Measurements from ENCODE around the gene LRRC4B. TPM values are rescaled to one million over a fixed set of nuclear protein-coding genes. Genes with fewer than 3 reads are reported as not detected.

The LRRC4B gene
- total RNA-seq, 1 donor from 2014 or later: 3.9 TPM

DNA sequence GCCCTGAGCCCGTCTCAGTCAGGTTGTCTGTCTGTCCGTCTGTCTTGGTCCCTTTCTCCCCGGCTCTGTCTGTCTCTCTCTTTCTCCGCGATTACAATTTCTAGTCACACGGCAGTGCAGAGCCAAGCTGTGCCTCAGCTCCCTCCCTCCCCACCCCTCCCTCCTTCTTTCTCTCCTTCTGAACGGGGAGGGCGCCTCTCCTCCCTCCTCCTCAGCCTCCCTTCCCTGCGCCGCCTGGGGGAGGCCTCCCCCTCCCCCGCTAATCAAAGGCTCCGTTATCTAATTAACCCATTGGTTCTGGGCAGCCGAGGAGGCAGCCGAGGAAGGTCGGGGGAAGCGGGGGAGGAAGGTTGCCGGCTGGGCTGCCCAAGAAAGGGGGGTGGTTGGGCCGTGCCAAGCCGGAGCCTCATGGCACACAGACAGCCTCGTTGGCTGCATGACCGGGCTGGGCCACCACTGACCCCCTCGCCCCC is 16.5 kb downstream of the LRRC4B start:
- no peak for ATAC-seq
- DNase-seq: no peak
- Histone ChIP-seq H3K9me3 (no peaks in the 10 kb centered on the region), H3K4me1 (peaks cover 4% of the 10 kb centered on the region), H3K27me3 (ENCODE audit: low read depth) (peaks cover 52% of the 10 kb centered on the region), H3K27ac (no peak overlapping the region), H3K36me3 (no peaks in the 10 kb centered on the region), H3K4me3 (no peak overlapping the region)
- TF ChIP-seq, protein P1, sequence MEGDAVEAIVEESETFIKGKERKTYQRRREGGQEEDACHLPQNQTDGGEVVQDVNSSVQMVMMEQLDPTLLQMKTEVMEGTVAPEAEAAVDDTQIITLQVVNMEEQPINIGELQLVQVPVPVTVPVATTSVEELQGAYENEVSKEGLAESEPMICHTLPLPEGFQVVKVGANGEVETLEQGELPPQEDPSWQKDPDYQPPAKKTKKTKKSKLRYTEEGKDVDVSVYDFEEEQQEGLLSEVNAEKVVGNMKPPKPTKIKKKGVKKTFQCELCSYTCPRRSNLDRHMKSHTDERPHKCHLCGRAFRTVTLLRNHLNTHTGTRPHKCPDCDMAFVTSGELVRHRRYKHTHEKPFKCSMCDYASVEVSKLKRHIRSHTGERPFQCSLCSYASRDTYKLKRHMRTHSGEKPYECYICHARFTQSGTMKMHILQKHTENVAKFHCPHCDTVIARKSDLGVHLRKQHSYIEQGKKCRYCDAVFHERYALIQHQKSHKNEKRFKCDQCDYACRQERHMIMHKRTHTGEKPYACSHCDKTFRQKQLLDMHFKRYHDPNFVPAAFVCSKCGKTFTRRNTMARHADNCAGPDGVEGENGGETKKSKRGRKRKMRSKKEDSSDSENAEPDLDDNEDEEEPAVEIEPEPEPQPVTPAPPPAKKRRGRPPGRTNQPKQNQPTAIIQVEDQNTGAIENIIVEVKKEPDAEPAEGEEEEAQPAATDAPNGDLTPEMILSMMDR (IDR thresholded peaks at IDR 0.05): no peak
- intact Hi-C loops (cut with DNase I): no loop called here

DNA sequence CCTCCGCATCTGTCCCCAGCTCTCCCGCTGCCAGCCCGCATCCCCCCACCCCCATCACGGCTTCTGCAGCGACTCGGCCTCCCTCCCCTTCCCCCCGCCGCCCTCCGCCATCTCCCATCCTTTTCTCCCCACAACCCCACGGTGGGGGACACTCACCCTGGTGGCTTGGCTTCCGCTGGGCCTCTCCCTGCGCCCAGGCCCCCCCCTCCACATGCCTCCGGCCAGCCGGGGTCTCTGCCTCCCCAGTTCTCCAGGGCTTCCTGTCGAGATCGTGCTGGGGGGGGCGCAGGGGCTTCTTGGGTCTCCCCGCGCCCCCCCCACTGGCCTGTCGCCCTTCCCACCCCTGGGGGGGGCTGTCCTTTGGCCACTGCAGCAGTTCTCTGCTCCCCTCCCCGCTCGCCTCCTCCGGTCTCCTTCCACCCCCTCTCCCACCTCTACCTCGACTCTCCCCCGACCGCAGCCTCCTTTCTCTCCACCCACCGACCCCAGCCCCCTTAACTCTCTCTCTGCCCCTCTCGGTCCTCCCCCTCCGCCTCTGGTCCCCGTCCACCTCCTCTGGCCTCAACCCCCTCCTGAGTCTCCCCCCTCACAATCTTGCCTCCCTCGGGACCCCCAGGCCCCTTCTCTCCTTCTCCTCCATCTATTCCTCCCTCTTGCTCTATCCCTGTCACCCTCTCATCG is 17.1 kb downstream of the LRRC4B start:
- Histone ChIP-seq H3K27ac (no peak overlapping the region), H3K4me1 (no peaks in the 10 kb centered on the region), H3K9me3 (no peaks in the 10 kb centered on the region), H3K27me3 (ENCODE audit: low read depth) (peaks cover 54% of the 10 kb centered on the region), H3K4me3 (peak overlapping the region; percentile 27), H3K36me3 (no peaks in the 10 kb centered on the region)
- no peak for ATAC-seq
- no peak for DNase-seq
- intact Hi-C loops (cut with DNase I): no loop called here
- TF ChIP-seq, protein P1 (IDR thresholded peaks at IDR 0.05): no peak

DNA sequence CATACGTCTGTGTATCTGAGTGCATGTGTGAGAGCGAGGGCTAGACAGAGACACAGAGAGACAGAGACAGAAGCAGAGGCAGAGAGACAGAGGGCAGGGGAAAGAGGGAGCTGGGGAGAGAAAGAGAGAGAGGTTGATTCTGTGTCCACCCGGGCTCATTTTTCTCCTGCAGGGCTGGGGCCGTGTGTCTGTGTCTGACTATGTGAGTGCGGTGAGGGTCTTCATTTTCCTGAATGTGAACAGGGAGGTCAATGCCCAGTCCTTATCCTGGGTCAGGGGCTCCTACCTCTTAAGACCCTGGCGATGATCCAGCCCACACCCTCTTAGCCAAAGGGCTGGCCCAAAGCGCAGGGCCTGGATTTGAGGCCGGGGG is 17.7 kb downstream of the LRRC4B start:
- intact Hi-C loops (cut with DNase I): no loop called here
- ATAC-seq: no peak
- H3K4me3 ChIP-seq: peak overlapping the region; percentile 27
- DNase-seq: no peak
- H3K27me3 ChIP-seq (ENCODE audit: low read depth): peaks cover 54% of the 10 kb centered on the region
- TF ChIP-seq, protein P1 (IDR thresholded peaks at IDR 0.05): no peak
- H3K4me1 ChIP-seq: no peaks in the 10 kb centered on the region
- H3K9me3 ChIP-seq: no peaks in the 10 kb centered on the region
- H3K36me3 ChIP-seq: no peaks in the 10 kb centered on the region
- H3K27ac ChIP-seq: no peak overlapping the region

DNA sequence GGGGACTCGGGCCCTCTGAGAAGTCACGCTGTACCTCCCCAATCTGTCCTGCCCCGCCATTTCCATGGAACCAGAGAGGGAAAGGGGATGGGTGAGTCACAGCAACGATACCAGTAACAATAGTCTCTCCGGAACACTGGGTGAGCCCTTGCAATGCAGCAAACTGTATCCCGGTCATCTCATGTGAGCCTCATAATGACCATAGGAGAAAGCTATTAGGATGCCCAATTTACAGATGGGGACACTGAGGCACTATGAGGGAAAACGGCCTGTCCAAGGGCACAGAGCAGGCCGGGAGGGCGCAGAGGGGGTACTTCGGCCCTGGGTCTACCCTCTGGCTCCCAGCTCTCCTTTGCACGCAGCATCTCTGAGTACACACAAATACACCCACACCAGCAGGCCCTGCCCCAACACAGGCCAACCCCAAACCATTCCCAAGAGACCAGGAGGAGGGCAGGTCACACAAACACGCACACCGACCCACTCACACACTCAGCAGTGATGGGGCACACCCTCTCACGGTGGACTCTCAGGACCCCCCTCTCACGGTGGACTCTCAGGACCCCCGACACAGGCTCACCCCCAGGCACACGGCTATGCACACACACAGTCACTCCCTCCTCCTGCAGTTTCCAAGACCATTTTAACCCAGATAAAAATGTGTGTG is 18.2 kb downstream of the LRRC4B start:
- intact Hi-C loops (cut with DNase I): no loop called here
- no peak overlapping the region for H3K27ac ChIP-seq
- H3K9me3 ChIP-seq: no peaks in the 10 kb centered on the region
- ATAC-seq: no peak
- H3K4me3 ChIP-seq: no peak overlapping the region
- peaks cover 52% of the 10 kb centered on the region for H3K27me3 ChIP-seq (ENCODE audit: low read depth)
- no peaks in the 10 kb centered on the region for H3K4me1 ChIP-seq
- TF ChIP-seq, protein P1 (IDR thresholded peaks at IDR 0.05): no peak
- H3K36me3 ChIP-seq: no peaks in the 10 kb centered on the region
- no peak for DNase-seq

DNA sequence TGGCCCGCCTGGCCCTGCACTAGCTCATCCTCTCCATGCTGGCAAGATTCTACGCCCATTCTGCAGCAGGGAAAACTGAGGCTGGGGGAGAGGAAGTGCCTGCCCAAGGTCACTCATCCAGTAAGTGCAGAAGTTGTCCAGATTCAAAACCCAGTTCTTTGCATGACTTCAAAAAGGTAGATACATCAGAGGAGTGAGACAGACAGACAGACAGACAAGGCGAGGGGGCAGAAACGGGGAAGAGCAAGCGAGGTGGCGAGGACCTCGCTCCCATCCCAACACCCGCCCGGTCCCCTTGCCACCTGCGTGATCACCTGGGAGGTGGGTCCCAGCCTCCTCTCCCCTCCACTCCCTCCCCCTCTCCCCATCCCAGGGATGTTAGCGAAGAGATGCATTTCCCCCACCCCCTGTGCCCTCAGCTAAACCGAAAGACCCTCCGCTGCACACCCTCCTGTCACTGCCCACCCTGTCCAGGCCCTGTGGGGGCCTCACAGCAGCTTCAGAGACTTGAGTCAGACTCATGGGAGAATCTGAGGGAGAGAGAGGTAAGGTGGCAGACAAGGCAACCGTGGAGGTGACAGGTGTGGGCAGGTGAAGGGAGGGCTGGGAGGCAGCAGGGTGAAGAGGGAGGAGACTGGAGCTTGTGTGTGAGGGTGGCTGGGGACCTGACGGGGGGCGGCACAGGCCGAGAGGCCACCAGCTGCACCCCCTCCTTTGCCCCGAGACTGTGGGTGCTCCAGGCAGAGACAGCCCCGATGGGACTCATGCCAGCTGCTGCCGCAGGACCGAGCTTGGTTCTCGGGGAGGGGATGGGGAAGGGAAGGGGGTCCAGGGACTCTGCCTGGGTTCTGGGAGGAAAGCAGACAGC is 18.9 kb downstream of the LRRC4B start:
- TF ChIP-seq, protein P1 (IDR thresholded peaks at IDR 0.05): no peak
- Histone ChIP-seq H3K36me3 (no peaks in the 10 kb centered on the region), H3K4me3 (no peak overlapping the region), H3K9me3 (no peaks in the 10 kb centered on the region), H3K4me1 (no peaks in the 10 kb centered on the region), H3K27me3 (ENCODE audit: low read depth) (peaks cover 45% of the 10 kb centered on the region), H3K27ac (no peak overlapping the region)
- intact Hi-C loops (cut with DNase I): no loop called here
- ATAC-seq: no peak
- DNase-seq: no peak

All from lower lobe of right lung (tissue), 2 donors.